A549 (cell line): Measurements from ENCODE around the gene NPAS2. TPM values are rescaled to one million over a fixed set of nuclear protein-coding genes. Genes with fewer than 3 reads are reported as not detected.

Source experiments
- ATAC-seq, 2 experiments: fragments of 200-7000 bp in 1 of 2; fragments of >200 bp in 1 of 2; cut with Nextera tagmentation in 1 of 2; cut with Tn5 transposase in 1 of 2; 3 replicates each; pipeline versions ENCODE4 v1.8.0 to v1.9.1; 2018 to 2020; ENCODE audit warnings: mild to moderate bottlenecking in 1 of 2, moderate library complexity in 1 of 2
- CTCF ChIA-PET: fragments of 300-600 bp; sonication (Branson Sonifier 250); formaldehyde crosslinking; extraction: SDS; loops from one replicate; lab custom pipeline; 2021; ENCODE audit warnings: antibody characterized with exemption, inconsistent platforms; lab: Yijun Ruan, JAX
- POLR2A ChIA-PET: fragments of 350-600 bp; formaldehyde crosslinking; extraction: SDS; loops from one replicate; lab custom pipeline; 2021; ENCODE audit warnings: antibody characterized with exemption, inconsistent platforms; lab: Yijun Ruan, JAX
- DNase-seq, 2 experiments: peaks; one replicate each; pipeline versions ENCODE4 v3.0.0 to v3.0.0-alpha.2; 2011 to 2016; ENCODE audit warnings: low read depth in 1 of 2, low spot score in 1 of 2
- FAIRE-seq: peaks from 2 replicates; lab custom pipeline; 2011; peaks lifted over from hg19 to GRCh38; lab: Jason Lieb, UNC
- H3K27ac ChIP-seq, 2 experiments: fragments of >200 bp; sonication (Bioruptor Twin); formaldehyde crosslinking; 3 replicates each; pipeline ENCODE4 v1.5.1; 2016 to 2017
- H3K4me1 ChIP-seq: fragments of >200 bp; sonication (Bioruptor Twin); formaldehyde crosslinking; 3 replicates; pipeline ENCODE4 v1.6.1; 2016
- H3K4me2 ChIP-seq: fragments of >200 bp; sonication (Bioruptor Twin); formaldehyde crosslinking; 3 replicates; pipeline ENCODE4 v1.6.1; 2016
- H3K4me3 ChIP-seq: fragments of >200 bp; sonication (Bioruptor Twin); formaldehyde crosslinking; 3 replicates; pipeline ENCODE4 v1.5.1; 2016
- H3K9me3 ChIP-seq: fragments of >200 bp; sonication (Bioruptor Twin); formaldehyde crosslinking; 3 replicates; pipeline ENCODE4 v1.6.1; 2016
- BCL3 ChIP-seq: fragments of >200 bp; sonication (Bioruptor Twin); formaldehyde crosslinking; IDR thresholded peaks from 3 replicates; pipeline ENCODE4 v1.6.1; 2016
- CBX2 ChIP-seq: fragments of 200-600 bp; sonication (generic); IDR thresholded peaks from 2 replicates; pipeline ENCODE4 v1.6.1; 2016; ENCODE audit warnings: low read depth, mild to moderate bottlenecking, borderline replicate concordance
- CHD4 ChIP-seq: fragments of 200-600 bp; sonication (generic); IDR thresholded peaks from 2 replicates; pipeline ENCODE4 v1.6.1; 2016; ENCODE audit warnings: antibody characterized with exemption, mild to moderate bottlenecking, borderline replicate concordance
- CTCF ChIP-seq: fragments of >200 bp; sonication (Bioruptor Twin); formaldehyde crosslinking; IDR thresholded peaks from 3 replicates; pipeline ENCODE4 v1.5.1; 2016
- E2F6 ChIP-seq: IDR thresholded peaks from 2 replicates; pipeline ENCODE4 v1.6.1; 2012; ENCODE audit warnings: low read depth, borderline replicate concordance
- ELK1 ChIP-seq: fragments of 150-350 bp; IDR thresholded peaks from 2 replicates; pipeline ENCODE4 v1.6.1; 2014; ENCODE audit warnings: low read depth, mild to moderate bottlenecking, low read length
- EP300 ChIP-seq, 2 experiments: fragments of >200 bp; sonication (Bioruptor Twin); formaldehyde crosslinking; IDR thresholded peaks; 2 replicates in 1 of 2; 3 replicates in 1 of 2; pipeline ENCODE4 v1.6.1; 2016 to 2017
- ESRRA ChIP-seq: fragments of 150-350 bp; IDR thresholded peaks from 2 replicates; pipeline ENCODE4 v1.6.1; 2014; ENCODE audit warnings: mild to moderate bottlenecking, low read length, borderline replicate concordance
- FOXS1 ChIP-seq: fragments of 250-450 bp; sonication (Bioruptor Pico); IDR thresholded peaks from 2 replicates; pipeline ENCODE4 v1.5.0; 2020; ENCODE audit warnings: mild to moderate bottlenecking, moderate library complexity
- GATA3 ChIP-seq: IDR thresholded peaks from 2 replicates; pipeline ENCODE4 v1.6.1; 2012; ENCODE audit warnings: borderline replicate concordance
- HDAC2 ChIP-seq: fragments of 200-600 bp; sonication (generic); IDR thresholded peaks from 2 replicates; pipeline ENCODE4 v1.6.1; 2016
- JUN ChIP-seq, 2 experiments: fragments of >200 bp; sonication (Bioruptor Twin); formaldehyde crosslinking; IDR thresholded peaks; 2 replicates in 1 of 2; 3 replicates in 1 of 2; pipeline ENCODE4 v1.6.1; 2016 to 2017
- JUNB ChIP-seq: fragments of >200 bp; sonication (Bioruptor Twin); formaldehyde crosslinking; IDR thresholded peaks from 2 replicates; pipeline ENCODE4 v1.6.1; 2016
- KDM1A ChIP-seq: fragments of 200-600 bp; sonication (generic); IDR thresholded peaks from 2 replicates; pipeline ENCODE4 v1.6.1; 2016; ENCODE audit warnings: low read depth, mild to moderate bottlenecking
- MYC ChIP-seq: IDR thresholded peaks from 2 replicates; pipeline ENCODE4 v1.6.1; 2012; ENCODE audit warnings: mild to moderate bottlenecking, inconsistent platforms, low read length, improper control_type of control experiment, borderline replicate concordance
- NFE2L2 ChIP-seq: fragments of 150-350 bp; conservative IDR thresholded peaks from 2 replicates; pipeline ENCODE4 v1.6.1; 2014; ENCODE audit warnings: low read length
- PHF8 ChIP-seq: fragments of 200-600 bp; sonication (generic); IDR thresholded peaks from 2 replicates; pipeline ENCODE4 v1.6.1; 2016; ENCODE audit warnings: low read depth, mild to moderate bottlenecking, antibody characterized with exemption, moderate library complexity, borderline replicate concordance
- POLR2A ChIP-seq: IDR thresholded peaks from 2 replicates; pipeline ENCODE4 v1.6.1; 2012; ENCODE audit warnings: mild to moderate bottlenecking, low read length
- POLR2AphosphoS2 ChIP-seq: conservative IDR thresholded peaks from 2 replicates; pipeline ENCODE4 v1.6.1; 2012; ENCODE audit warnings: low read length, improper control_type of control experiment, inconsistent platforms
- RARB ChIP-seq: fragments of 250-450 bp; sonication (Bioruptor Pico); IDR thresholded peaks from 2 replicates; pipeline ENCODE4 v1.8.0; 2021; ENCODE audit warnings: mild to moderate bottlenecking, moderate library complexity
- RCOR1 ChIP-seq: fragments of 150-350 bp; IDR thresholded peaks from 2 replicates; pipeline ENCODE4 v1.6.1; 2014; ENCODE audit warnings: antibody characterized with exemption, low read length, low read depth
- RFX5 ChIP-seq: fragments of 450-650 bp; IDR thresholded peaks from 2 replicates; pipeline ENCODE4 v1.7.1; 2014; ENCODE audit warnings: antibody characterized with exemption, mild to moderate bottlenecking, moderate library complexity
- TFCP2L1 ChIP-seq: fragments of 250-450 bp; sonication (Bioruptor Pico); IDR thresholded peaks from 2 replicates; pipeline ENCODE4 v1.5.0; 2021; ENCODE audit warnings: mild to moderate bottlenecking
- USF2 ChIP-seq: fragments of 450-650 bp; IDR thresholded peaks from 2 replicates; pipeline ENCODE4 v1.6.1; 2014; ENCODE audit warnings: antibody characterized with exemption
- ZNF302 ChIP-seq: fragments of 250-450 bp; sonication (Bioruptor Pico); IDR thresholded peaks from 2 replicates; pipeline ENCODE4 v1.9.0; 2021; ENCODE audit warnings: inconsistent platforms, mild to moderate bottlenecking, moderate library complexity
- WGBS: methylation state at CpG from one replicate; pipeline ENCODE4 v1.1.6; 2017; ENCODE audit errors: missing lambda C conversion rate; 5-methylcytosine and 5-hydroxymethylcytosine counted together
- polyA plus RNA-seq, 4 experiments: library from polyadenylated mRNA; depleted of rRNA in 3 of 4; stranded (reverse); fragments of >200 nt; fragmentation: RNase III in 1 of 4; extraction: RNeasy Plus Mini Kit Qiagen cat#74134 plus additional on column Dnase treatment in 1 of 4; gene quantifications; 2 replicates in 3 of 4; 3 replicates in 1 of 4; pipeline ENCODE4 v1.2.3, GENCODE V29; 2011 to 2017

NPAS2 gene
- polyA plus RNA-seq, 2 of the 4 experiments (the other 2 are of a cell fraction), result 31.4 to 56.1 TPM

- POLR2A ChIA-PET, result no interaction called here
- 93% methylated on average over 12 of the region's 12 CpGs for WGBS
These were observed 144.3 kb downstream of the NPAS2 start for GRCh38 chr2:100964222-100964621.

GRCh38 chr2:100964681-100965169, 144.8 kb downstream of the NPAS2 start:
- CTCF ChIA-PET, result interaction anchor here (0.8 to 1.1 kb wide), 3 partner anchors 8 to 19 kb away, joined by 3 to 4 read pairs (median 4); no protein-coding TSS in a partner anchor
- no peaks in the 10 kb centered on the region for H3K4me1 ChIP-seq
- POLR2A ChIA-PET, result no interaction called here
- H3K27ac ChIP-seq, result no peak overlapping the region
- 80% methylated on average over 11 of the region's 11 CpGs for WGBS
- DNase-seq, result no peak
- H3K9me3 ChIP-seq, result no peaks in the 10 kb centered on the region
- no peak for FAIRE-seq
- no peak overlapping the region for H3K4me2 ChIP-seq
- no peak for TF ChIP-seq USF2
- TF ChIP-seq EP300 (IDR thresholded peaks at IDR 0.05), result no peak
- TF ChIP-seq HDAC2, result no peak
- TF ChIP-seq NFE2L2, result no peak
- no peak for TF ChIP-seq POLR2AphosphoS2
- no peak for TF ChIP-seq JUN (IDR thresholded peaks at IDR 0.05)
- TF ChIP-seq JUNB, result no peak
- no peak for TF ChIP-seq ELK1
- TF ChIP-seq ESRRA, result no peak
- no peak for TF ChIP-seq MYC
- ATAC-seq, result no peak
- no peak overlapping the region for H3K4me3 ChIP-seq

More at GRCh38 chr2:100964222-100964621, 144.3 kb downstream of the NPAS2 start:
- no peaks in the 10 kb centered on the region for H3K4me1 ChIP-seq
- H3K9me3 ChIP-seq, result no peaks in the 10 kb centered on the region
- no peak for TF ChIP-seq CBX2
- TF ChIP-seq KDM1A, result no peak
- TF ChIP-seq GATA3, result no peak
- TF ChIP-seq ELK1, result no peak
- no peak for TF ChIP-seq RFX5
- H3K27ac ChIP-seq, result no peak overlapping the region
- H3K4me3 ChIP-seq, result no peak overlapping the region
- DNase-seq (no peak), FAIRE-seq (no peak), ATAC-seq (no peak)
- H3K4me2 ChIP-seq, result no peak overlapping the region
- CTCF ChIA-PET, result interaction anchor here (0.8 to 1.1 kb wide), 2 partner anchors 8 to 18 kb away, joined by 3 to 4 read pairs; no protein-coding TSS in a partner anchor

GRCh38 chr2:100965596-100965995, 145.7 kb downstream of the NPAS2 start:
- ATAC-seq, result peak in 1 of 2 experiments; percentile 41; a peak in 1 of 6 replicates

More at GRCh38 chr2:100965596-100965995, 145.7 kb downstream of the NPAS2 start:
- Histone ChIP-seq H3K4me3 (no peak overlapping the region), H3K9me3 (no peaks in the 10 kb centered on the region), H3K4me1 (no peaks in the 10 kb centered on the region), H3K27ac (no peak overlapping the region), H3K4me2 (no peak overlapping the region)
- POLR2A ChIA-PET, result no interaction called here
- DNase-seq (no peak), FAIRE-seq (no peak)
- 93% methylated on average over 4 of the region's 5 CpGs for WGBS
- TF ChIP-seq GATA3 (no peak), NFE2L2 (no peak), BCL3 (no peak), CHD4 (no peak), E2F6 (no peak), PHF8 (no peak), RARB (CRISPR knock-in tag) (no peak), MYC (no peak), ZNF302 (CRISPR knock-in tag) (no peak), ELK1 (no peak), POLR2A (no peak), RCOR1 (no peak), CTCF (no peak), TFCP2L1 (CRISPR knock-in tag) (no peak), EP300 (IDR thresholded peaks at IDR 0.05) (no peak), RFX5 (no peak), FOXS1 (CRISPR knock-in tag) (no peak), JUN (IDR thresholded peaks at IDR 0.05) (no peak)
- CTCF ChIA-PET, result interaction anchor here (1.0 to 2.5 kb wide), 2 partner anchors 11 to 359 kb away, joined by 4 to 10 read pairs; no protein-coding TSS in a partner anchor
